Brain microvascular endothelial cell (primary cell): Measurements from ENCODE around the gene SH2D7.

Source experiments
- DNase-seq: peaks from one replicate; pipeline ENCODE4 v3.0.0-alpha.2; 2020
- H3K27ac ChIP-seq: fragments of 250-450 bp; sonication (Bioruptor Pico); 2 replicates; pipeline ENCODE4 v1.5.1; 2020; ENCODE audit warnings: mild to moderate bottlenecking, moderate library complexity
- H3K27me3 ChIP-seq: fragments of 250-450 bp; sonication (Bioruptor Pico); replicated peaks from 2 replicates; pipeline ENCODE4 v1.5.1; 2020; ENCODE audit warnings: mild to moderate bottlenecking
- H3K36me3 ChIP-seq: fragments of 250-450 bp; sonication (Bioruptor Pico); replicated peaks from 2 replicates; pipeline ENCODE4 v1.5.1; 2020; ENCODE audit warnings: mild to moderate bottlenecking
- H3K4me3 ChIP-seq: 2 replicates; pipeline ENCODE4 v1.5.1; 2011; ENCODE audit warnings: low read depth, mild to moderate bottlenecking, control low read depth, low read length, moderate library complexity
- CTCF ChIP-seq: IDR thresholded peaks from 2 replicates; pipeline ENCODE4 v1.5.1; 2011; ENCODE audit warnings: low read depth, mild to moderate bottlenecking, moderate library complexity, low read length, control low read depth, inconsistent platforms; ENCODE audit errors: missing control alignments
- in situ Hi-C: cut with HindIII; loops from 2 replicates; pipeline ENCODE4 v1.10.0; 2017; ENCODE audit warnings: low sequenced_read_pairs, low pct_ligation_motif_present

The SH2D7 gene

GRCh38 chr15:78057803-78058202, 34.6 kb upstream of the SH2D7 start:
- no peak overlapping the region for H3K4me3 ChIP-seq
- no peak for TF ChIP-seq CTCF
- H3K27ac ChIP-seq = peak overlapping the region; percentile 83
- H3K27me3 ChIP-seq = no peaks in the 10 kb centered on the region
- in situ Hi-C loops = no loop called here
- no peak for DNase-seq
- peaks cover 7% of the 10 kb centered on the region for H3K36me3 ChIP-seq

- TF ChIP-seq CTCF = no peak
- no peak overlapping the region for H3K4me3 ChIP-seq
- in situ Hi-C loops = no loop called here
Measured at GRCh38 chr15:78058401-78058935, 33.9 kb upstream of the SH2D7 start.

GRCh38 chr15:78059110-78059839, 33.1 kb upstream of the SH2D7 start:
- TF ChIP-seq CTCF = no peak
- no peak for DNase-seq
- Histone ChIP-seq H3K4me3 (no peak overlapping the region), H3K27me3 (no peaks in the 10 kb centered on the region), H3K36me3 (no peaks in the 10 kb centered on the region), H3K27ac (peak overlapping the region; percentile 5)
- in situ Hi-C loops = no loop called here

More at GRCh38 chr15:78058401-78058935, 33.9 kb upstream of the SH2D7 start:
- Histone ChIP-seq H3K27ac (peak overlapping the region; percentile 5), H3K36me3 (peaks cover 3% of the 10 kb centered on the region), H3K27me3 (no peaks in the 10 kb centered on the region)
- no peak for DNase-seq

- in situ Hi-C loops = no loop called here
Measured at GRCh38 chr15:78060232-78060631, 32.1 kb upstream of the SH2D7 start.

DNA sequence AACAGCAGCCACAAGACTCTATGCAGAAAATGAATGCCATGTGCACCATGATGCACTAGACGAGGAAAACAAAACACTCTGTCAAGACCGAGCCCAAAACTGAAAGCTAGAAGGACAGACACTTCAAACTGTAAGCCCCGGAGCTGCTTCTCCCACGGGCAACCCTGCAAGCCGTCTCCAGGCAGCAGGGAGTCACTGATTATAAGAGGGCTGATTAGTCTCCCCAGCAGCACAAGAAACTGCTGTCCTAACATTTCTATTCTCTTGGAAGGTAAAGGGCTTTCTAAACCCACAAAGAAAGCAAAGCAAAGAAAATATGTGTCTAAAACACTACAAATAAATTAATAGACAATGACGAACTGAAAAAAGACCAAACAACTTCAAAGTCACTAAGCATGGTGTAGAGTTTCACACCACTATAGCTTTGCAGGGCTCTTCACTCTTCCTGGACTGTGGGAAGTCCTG, 30.4 kb upstream of the SH2D7 start:
- Histone ChIP-seq H3K36me3 (no peaks in the 10 kb centered on the region), H3K4me3 (peak overlapping the region; percentile 7), H3K27ac (peak overlapping the region; percentile 79), H3K27me3 (no peaks in the 10 kb centered on the region)
- peak; percentile 60 for DNase-seq
- TF ChIP-seq CTCF = no peak
- in situ Hi-C loops = no loop called here

More at GRCh38 chr15:78060232-78060631, 32.1 kb upstream of the SH2D7 start:
- no peak overlapping the region for H3K27ac ChIP-seq
- H3K27me3 ChIP-seq = no peaks in the 10 kb centered on the region
- H3K36me3 ChIP-seq = no peaks in the 10 kb centered on the region
- no peak for DNase-seq
- TF ChIP-seq CTCF = no peak
- no peak overlapping the region for H3K4me3 ChIP-seq
